Lower lobe of right lung (tissue), 2 donors: ENCODE measurements around the gene CA10. TPM values are rescaled to one million over a fixed set of nuclear protein-coding genes. Genes with fewer than 3 reads are reported as not detected.

ENCODE experiments used
- ATAC-seq, 2 donors: fragments of 200-7000 bp; cut with Tn5 transposase; one replicate each; pipeline ENCODE4 v1.9.1; 2020 to 2022; ENCODE audit warnings: mild to moderate bottlenecking in 2 of 2, moderate library complexity in 2 of 2
- DNase-seq: peaks from one replicate; pipeline ENCODE4 v3.0.0-alpha.2; 2020
- H3K27ac ChIP-seq: fragments of 200-600 bp; one replicate; pipeline ENCODE4 v1.8.0; 2022
- H3K27me3 ChIP-seq: fragments of 200-600 bp; one replicate; pipeline ENCODE4 v1.8.0; 2022; ENCODE audit warnings: low read depth
- H3K36me3 ChIP-seq: fragments of 200-600 bp; one replicate; pipeline ENCODE4 v1.8.0; 2022; ENCODE audit warnings: mild to moderate bottlenecking
- H3K4me1 ChIP-seq: fragments of 200-600 bp; one replicate; pipeline ENCODE4 v1.8.0; 2022
- H3K4me3 ChIP-seq: fragments of 200-600 bp; one replicate; pipeline ENCODE4 v1.8.0; 2022; ENCODE audit warnings: mild to moderate bottlenecking
- H3K9me3 ChIP-seq: fragments of 200-600 bp; one replicate; pipeline ENCODE4 v1.8.0; 2022
- intact Hi-C: fragments of 100-400 bp; cut with DNase I; formaldehyde crosslinking; loops from one replicate; pipeline ENCODE4 v1.11.0; 2022
- total RNA-seq: library from RNA; stranded (reverse); fragmentation: NEBNext Ultra II Directional; extraction: Animal tissue kit (Norgen Biotek cat#: 25700); gene quantifications from one replicate; pipeline ENCODE4 v1.2.1, GENCODE V29; 2021
- TF ChIP-seq, protein P1 (sequence below): fragments of 200-600 bp; IDR thresholded peaks from one replicate; pipeline ENCODE4 v1.8.0; 2022; ENCODE audit warnings: antibody characterized with exemption, mild to moderate bottlenecking
- donor health status: DM: no; HTN: yes; CAD: no; lungs with severe emphysema.

Gene CA10
- total RNA-seq, 1 donor from 2014 or later, result not detected

DNA sequence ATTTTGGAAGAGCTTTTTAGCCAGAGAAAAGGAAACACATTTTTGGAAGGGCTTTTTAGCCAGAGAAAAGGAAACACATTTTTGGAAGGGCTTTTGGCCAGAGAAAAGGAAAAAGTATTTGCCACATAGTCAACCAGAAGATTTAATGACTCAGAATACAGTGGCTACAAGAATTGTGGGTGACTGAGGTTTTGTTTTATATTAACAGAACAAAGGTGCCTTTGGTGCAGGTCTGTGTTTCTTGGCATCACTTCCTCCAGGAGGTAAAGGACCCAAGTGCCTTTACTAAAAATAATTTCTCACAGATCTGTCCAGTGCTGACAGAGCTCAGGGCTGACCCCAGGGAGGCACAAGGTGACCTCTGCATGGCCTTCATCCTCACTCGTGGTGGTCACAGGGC lies 363.1 kb downstream of the CA10 start:
- TF ChIP-seq, protein P1, sequence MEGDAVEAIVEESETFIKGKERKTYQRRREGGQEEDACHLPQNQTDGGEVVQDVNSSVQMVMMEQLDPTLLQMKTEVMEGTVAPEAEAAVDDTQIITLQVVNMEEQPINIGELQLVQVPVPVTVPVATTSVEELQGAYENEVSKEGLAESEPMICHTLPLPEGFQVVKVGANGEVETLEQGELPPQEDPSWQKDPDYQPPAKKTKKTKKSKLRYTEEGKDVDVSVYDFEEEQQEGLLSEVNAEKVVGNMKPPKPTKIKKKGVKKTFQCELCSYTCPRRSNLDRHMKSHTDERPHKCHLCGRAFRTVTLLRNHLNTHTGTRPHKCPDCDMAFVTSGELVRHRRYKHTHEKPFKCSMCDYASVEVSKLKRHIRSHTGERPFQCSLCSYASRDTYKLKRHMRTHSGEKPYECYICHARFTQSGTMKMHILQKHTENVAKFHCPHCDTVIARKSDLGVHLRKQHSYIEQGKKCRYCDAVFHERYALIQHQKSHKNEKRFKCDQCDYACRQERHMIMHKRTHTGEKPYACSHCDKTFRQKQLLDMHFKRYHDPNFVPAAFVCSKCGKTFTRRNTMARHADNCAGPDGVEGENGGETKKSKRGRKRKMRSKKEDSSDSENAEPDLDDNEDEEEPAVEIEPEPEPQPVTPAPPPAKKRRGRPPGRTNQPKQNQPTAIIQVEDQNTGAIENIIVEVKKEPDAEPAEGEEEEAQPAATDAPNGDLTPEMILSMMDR, result no peak
- Histone ChIP-seq H3K4me1 (no peaks in the 10 kb centered on the region), H3K36me3 (no peaks in the 10 kb centered on the region), H3K9me3 (no peaks in the 10 kb centered on the region), H3K27ac (no peak overlapping the region), H3K27me3 (no peaks in the 10 kb centered on the region), H3K4me3 (no peak overlapping the region)
- ATAC-seq (no peak), DNase-seq (no peak)
- intact Hi-C loops, result no loop called here

DNA sequence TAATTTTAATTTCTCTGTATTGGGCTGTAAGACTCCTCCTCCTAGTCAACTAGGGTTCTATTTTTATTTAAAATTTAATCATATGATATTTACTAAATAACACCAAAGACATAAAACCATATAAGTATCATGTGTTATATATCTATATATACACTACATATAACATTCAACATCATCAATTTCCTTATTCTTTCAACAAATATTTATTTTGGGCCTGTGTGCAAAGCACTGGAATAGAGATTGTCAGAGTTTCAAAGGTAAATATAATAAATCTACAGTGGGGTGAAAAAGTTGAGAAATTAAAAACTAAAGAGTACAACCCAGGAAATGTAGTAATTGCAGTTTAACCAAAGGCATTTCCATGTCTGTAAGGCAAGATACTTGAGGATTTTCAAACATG lies 364.0 kb downstream of the CA10 start:
- ATAC-seq, result no peak
- no peaks in the 10 kb centered on the region for H3K27me3 ChIP-seq
- no peak overlapping the region for H3K4me3 ChIP-seq
- no peaks in the 10 kb centered on the region for H3K4me1 ChIP-seq
- no peak for DNase-seq
- no peak overlapping the region for H3K27ac ChIP-seq
- no peaks in the 10 kb centered on the region for H3K9me3 ChIP-seq
- no peaks in the 10 kb centered on the region for H3K36me3 ChIP-seq
- TF ChIP-seq, protein P1, result no peak
- intact Hi-C loops, result no loop called here

DNA sequence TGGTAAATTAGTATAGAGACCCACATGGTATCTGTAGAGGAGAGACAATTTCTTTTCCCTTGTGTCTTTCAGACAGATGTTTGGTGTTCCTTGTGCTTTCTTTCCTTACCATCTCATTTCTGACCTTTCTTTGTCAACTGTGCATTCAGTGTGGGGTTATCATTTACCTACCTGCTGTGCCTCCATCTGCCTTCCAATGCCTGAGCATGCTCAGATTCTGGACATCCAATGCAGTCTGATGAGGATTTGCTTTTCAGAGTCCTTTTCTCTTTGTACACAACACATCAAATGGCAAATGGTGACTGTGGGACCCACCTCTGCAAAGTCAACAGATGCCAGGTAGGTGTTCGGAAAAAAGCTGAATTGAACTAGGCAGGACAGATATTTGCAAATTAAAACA lies 364.8 kb downstream of the CA10 start:
- Histone ChIP-seq H3K27me3 (no peaks in the 10 kb centered on the region), H3K27ac (no peak overlapping the region), H3K36me3 (no peaks in the 10 kb centered on the region), H3K4me1 (no peaks in the 10 kb centered on the region), H3K4me3 (no peak overlapping the region), H3K9me3 (no peaks in the 10 kb centered on the region)
- ATAC-seq (no peak), DNase-seq (no peak)
- TF ChIP-seq, protein P1, result no peak
- intact Hi-C loops, result no loop called here

DNA sequence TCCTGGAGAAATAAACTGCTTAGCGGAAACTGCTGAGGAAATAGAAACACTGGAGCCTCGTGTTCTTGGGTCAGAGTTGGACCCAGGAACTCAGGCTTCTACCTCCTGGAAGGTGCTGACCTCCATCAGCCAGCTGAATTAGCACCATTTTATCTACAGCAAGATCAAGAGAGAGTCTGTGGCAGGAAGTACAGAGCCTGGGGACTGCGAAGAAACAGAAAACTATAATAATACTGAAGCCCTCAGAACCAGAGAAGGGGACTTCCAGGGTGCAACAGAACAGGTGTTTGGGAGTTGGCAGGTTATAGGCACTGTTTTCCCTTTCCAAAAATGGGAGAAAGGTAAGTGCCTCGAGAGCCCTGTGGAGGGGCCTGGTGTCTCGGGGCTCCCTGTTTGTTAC lies 379.7 kb downstream of the CA10 start:
- intact Hi-C loops, result no loop called here
- no peak for ATAC-seq
- Histone ChIP-seq H3K36me3 (no peaks in the 10 kb centered on the region), H3K27ac (no peak overlapping the region), H3K9me3 (no peaks in the 10 kb centered on the region), H3K4me1 (no peaks in the 10 kb centered on the region), H3K27me3 (no peaks in the 10 kb centered on the region), H3K4me3 (no peak overlapping the region)
- DNase-seq, result no peak
- TF ChIP-seq, protein P1, result no peak

DNA sequence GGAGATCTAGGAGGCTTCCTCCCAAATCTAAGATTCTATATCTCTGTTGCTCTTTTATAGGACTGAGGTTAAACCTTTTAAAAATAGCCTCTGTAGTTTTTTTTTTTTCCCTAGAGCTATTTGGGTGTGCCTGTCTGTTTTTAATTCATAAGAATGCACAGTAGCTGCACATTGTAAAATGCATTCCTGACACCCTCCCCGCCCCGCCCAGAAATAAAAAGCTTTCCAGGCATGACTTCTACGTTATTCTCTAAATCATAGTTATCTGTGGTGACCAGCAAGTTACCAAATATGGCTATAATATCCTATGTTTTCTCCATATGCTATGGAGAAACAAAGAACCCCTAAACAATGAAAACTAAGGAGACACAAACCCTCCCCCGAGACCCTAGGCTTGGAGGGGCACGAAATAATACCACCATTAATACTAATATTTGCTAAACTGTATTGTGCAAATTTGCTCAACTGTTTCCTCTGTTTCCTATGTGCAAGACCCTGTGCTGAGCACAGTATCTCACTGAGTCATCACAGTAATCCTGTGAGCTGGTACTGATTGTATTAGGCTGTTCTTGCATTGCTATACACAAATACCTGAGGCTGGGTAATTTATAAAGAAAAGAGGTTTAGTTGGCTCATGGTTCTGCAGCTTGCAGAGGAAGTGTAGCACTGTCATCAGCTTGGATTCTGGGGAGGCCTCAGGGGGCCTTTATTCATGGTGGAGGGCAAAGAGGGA lies 388.3 kb downstream of the CA10 start:
- no peaks in the 10 kb centered on the region for H3K36me3 ChIP-seq
- TF ChIP-seq, protein P1, result no peak
- DNase-seq (no peak), ATAC-seq (no peak)
- no peaks in the 10 kb centered on the region for H3K4me1 ChIP-seq
- H3K9me3 ChIP-seq, result no peaks in the 10 kb centered on the region
- no peaks in the 10 kb centered on the region for H3K27me3 ChIP-seq
- no peak overlapping the region for H3K27ac ChIP-seq
- intact Hi-C loops, result no loop called here
- H3K4me3 ChIP-seq, result no peak overlapping the region
